ENCODE results near the gene CASP10. TPM values are rescaled to one million over a fixed set of nuclear protein-coding genes. Genes with fewer than 3 reads are reported as not detected.

Gene CASP10
- total and polyA plus RNA-seq, 2 of the 13 experiments (the other 11 are each of a cell fraction or from before 2014, with no cell fraction given): 22.2 to 23.8 TPM

- TF ChIP-seq ZNF800 (CRISPR knock-in tag; IDR thresholded peaks at IDR 0.05) (no peak), NFRKB (IDR thresholded peaks at IDR 0.05) (no peak), ZBTB34 (CRISPR knock-in tag; IDR thresholded peaks at IDR 0.05) (no peak), ZNF275 (CRISPR knock-in tag; IDR thresholded peaks at IDR 0.05; ENCODE audit: borderline replicate concordance) (no peak), YY1 (IDR thresholded peaks at IDR 0.05; ENCODE audit: insufficient read depth, insufficient replicate concordance, low read depth, low read length) (no peak), ETS1 (CRISPR knock-in tag; IDR thresholded peaks at IDR 0.05) (no peak), FOSL2 (CRISPR knock-in tag; IDR thresholded peaks at IDR 0.05) (peak; percentile 31; the same call in 1 of the 2 replicates), ZNF30 (CRISPR knock-in tag; IDR thresholded peaks at IDR 0.05) (no peak), ZFP91 (CRISPR knock-in tag; IDR thresholded peaks at IDR 0.05; ENCODE audit: borderline replicate concordance) (0 out of 2 replicates have a peak, but pooled peaks have one; percentile 37), ZNF619 (CRISPR knock-in tag; IDR thresholded peaks at IDR 0.05) (0 out of 2 replicates have a peak, but pooled peaks have one; percentile 45), MBD4 (IDR thresholded peaks at IDR 0.05; ENCODE audit: borderline replicate concordance, low read length) (no peak), TSC22D2 (CRISPR knock-in tag; IDR thresholded peaks at IDR 0.05; ENCODE audit: borderline replicate concordance) (0 out of 2 replicates have a peak, but pooled peaks have one; percentile 19), ZMYM3 (CRISPR knock-in tag; IDR thresholded peaks at IDR 0.05) (no peak), ZNF503 (CRISPR knock-in tag; IDR thresholded peaks at IDR 0.05) (no peak), CEBPZ (IDR thresholded peaks at IDR 0.05; ENCODE audit: low read length) (no peak)
Observed at GRCh38 chr2:201233192-201233811, 50.4 kb downstream of the CASP10 start (continued).

Measured in HepG2 (cell line).